HG03139 (cell line): ENCODE data around the gene APOL5.
"Not testable (repeated sequence)": the region's sequence is repeated elsewhere in the genome, so short reads cannot be mapped to it uniquely, and the experiment has no call there.

Experiments
- ATAC-seq: cut with Tn5 transposase; IDR thresholded peaks from one replicate; pipeline ENCODE4 v1.9.1; 2021; ENCODE audit not compliant: unreplicated experiment

Gene APOL5

GRCh38 chr22:35717572-35717971 is at the start of gene APOL5:
Gene APOL5, plus strand, starts transcription at chr22:35717872. Its CDS starts 0 bp downstream, at chr22:35717872.
- ATAC-seq = no peak

GRCh38 chr22:35674335-35674734 is 43.3 kb upstream of the APOL5 start:
- no peak for ATAC-seq

- ATAC-seq = not testable (repeated sequence)
Observed at GRCh38 chr22:35676065-35676464, 41.6 kb upstream of the APOL5 start.

- ATAC-seq = no peak
Observed at GRCh38 chr22:35677460-35678187, 40.0 kb upstream of the APOL5 start.

- no peak for ATAC-seq
Observed at GRCh38 chr22:35678836-35679235, 38.8 kb upstream of the APOL5 start.

- ATAC-seq = not testable (repeated sequence)
Observed at GRCh38 chr22:35679492-35679891, 38.2 kb upstream of the APOL5 start.

- ATAC-seq = no peak
Observed at GRCh38 chr22:35681454-35682052, 36.1 kb upstream of the APOL5 start.

GRCh38 chr22:35683560-35683959 is 34.1 kb upstream of the APOL5 start:
- ATAC-seq = no peak

- ATAC-seq = no peak
Observed at GRCh38 chr22:35684270-35684700, 33.4 kb upstream of the APOL5 start.

GRCh38 chr22:35684732-35685131 is 32.9 kb upstream of the APOL5 start:
- ATAC-seq = no peak

- no peak for ATAC-seq
Observed at GRCh38 chr22:35685731-35686130, 31.9 kb upstream of the APOL5 start.

GRCh38 chr22:35686298-35686697 is 31.4 kb upstream of the APOL5 start:
- ATAC-seq = no peak

GRCh38 chr22:35687461-35687860 is 30.2 kb upstream of the APOL5 start:
- ATAC-seq = no peak

GRCh38 chr22:35688913-35689675 is 28.6 kb upstream of the APOL5 start:
- ATAC-seq = no peak

- ATAC-seq = no peak
Observed at GRCh38 chr22:35690001-35690400, 27.7 kb upstream of the APOL5 start.

- no peak for ATAC-seq
Observed at GRCh38 chr22:35695202-35695601, 22.5 kb upstream of the APOL5 start.

GRCh38 chr22:35697142-35697541 is 20.5 kb upstream of the APOL5 start:
- no peak for ATAC-seq

- ATAC-seq = not testable (repeated sequence)
Observed at GRCh38 chr22:35699852-35700251, 17.8 kb upstream of the APOL5 start.

- ATAC-seq = no peak
Observed at GRCh38 chr22:35703861-35704584, 13.6 kb upstream of the APOL5 start.

- no peak for ATAC-seq
Observed at GRCh38 chr22:35705141-35705540, 12.5 kb upstream of the APOL5 start.

GRCh38 chr22:35708453-35708852 is 9.2 kb upstream of the APOL5 start:
- ATAC-seq = no peak
